Smooth muscle cell of the coronary artery (primary cell): ENCODE measurements around the gene FEZ2. TPM values are rescaled to one million over a fixed set of nuclear protein-coding genes. Genes with fewer than 3 reads are reported as not detected.

Source experiments
- total RNA-seq: library from RNA; depleted of rRNA; stranded (reverse); fragments of >200 nt; gene quantifications from 2 replicates; pipeline ENCODE4 v1.2.3, GENCODE V29; 2014; ENCODE audit warnings: low replicate concordance

The FEZ2 gene
- total RNA-seq = 40.4 and 51.5 TPM in 2 replicates

DNA sequence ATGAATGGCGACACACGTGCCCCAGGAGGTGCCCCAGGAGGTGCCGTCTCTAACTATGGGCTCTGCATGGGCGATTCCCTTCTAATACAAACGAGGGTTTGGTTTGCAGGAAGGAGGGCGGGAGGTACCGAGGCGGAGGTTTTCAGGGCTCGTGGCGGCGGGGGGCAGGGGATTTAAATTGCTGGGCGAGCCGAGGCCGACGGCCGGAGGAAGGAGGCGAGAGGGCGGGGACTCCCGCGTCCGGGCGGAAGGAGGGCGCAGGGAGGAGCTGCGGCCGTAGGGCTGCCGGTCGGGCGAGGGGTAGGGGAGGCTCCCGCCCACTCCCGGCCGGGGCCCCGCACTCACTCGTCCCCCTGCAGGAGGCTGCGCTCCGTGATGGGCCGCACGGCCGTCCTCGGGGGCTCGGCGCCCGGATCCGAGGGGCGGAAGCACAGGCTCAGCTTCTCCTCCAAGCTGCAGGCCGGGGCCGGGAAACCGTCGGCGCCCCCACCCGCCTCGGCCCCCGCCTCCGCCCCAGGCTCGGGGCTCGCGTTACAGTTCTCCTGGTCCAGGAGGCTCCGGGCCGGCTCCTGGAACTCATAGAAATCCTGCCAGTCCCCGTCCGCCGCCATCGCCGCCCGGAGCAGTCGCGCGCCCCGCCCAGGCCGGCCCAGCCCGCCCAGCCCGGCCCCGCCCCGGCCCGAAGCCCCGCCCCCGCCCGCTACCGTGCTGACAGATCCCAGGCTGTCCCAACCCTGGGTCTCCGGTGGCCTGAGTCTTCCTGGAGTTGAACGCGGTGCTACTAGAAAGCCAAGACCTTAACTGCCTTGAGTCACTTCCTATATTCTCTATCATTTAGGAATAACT, at the start of gene FEZ2:
TSS of gene FEZ2 (minus strand) at position 637 of the 846 bp plus-strand sequence. CDS start at position 611, 26 bp downstream.

Other genes with a start within 250 kb of the FEZ2 start
- gene CRIM1, start 242.4 kb downstream of the FEZ2 start, total RNA-seq = 175 and 302 TPM in 2 replicates
- gene VIT, start 98.5 kb upstream of the FEZ2 start, total RNA-seq = 0.15 and 7.1 TPM in 2 replicates